ENCODE data around the gene ARHGEF39. TPM values are rescaled to one million over a fixed set of nuclear protein-coding genes. Genes with fewer than 3 reads are reported as not detected.

The ARHGEF39 gene
- total and polyA plus RNA-seq, 10 of the 15 experiments (the other 5 are each of a cell fraction or from before 2014, with no cell fraction given): 2.0 to 28.9 (median 13.2) TPM

- TF ChIP-seq RUNX3 (IDR thresholded peaks at IDR 0.05; ENCODE audit: low read length) (no peak), ASH2L (IDR thresholded peaks at IDR 0.05; ENCODE audit: borderline replicate concordance, low read depth) (no peak), ELK1 (IDR thresholded peaks at IDR 0.05; ENCODE audit: low read depth, low read length) (no peak), ATF7 (IDR thresholded peaks at IDR 0.05; ENCODE audit: low read depth) (no peak), TARDBP (IDR thresholded peaks at IDR 0.05; ENCODE audit: borderline replicate concordance) (no peak), SRF (IDR thresholded peaks at IDR 0.05; ENCODE audit: low read depth in 2 of 2, low read length in 2 of 2) (no peak), STAT3 (IDR thresholded peaks at IDR 0.05; ENCODE audit: low read depth, low read length) (no peak), RCOR1 (conservative IDR thresholded peaks at IDR 0.05; ENCODE audit: low read depth, low read length) (no peak), FOS (IDR thresholded peaks at IDR 0.05; ENCODE audit: borderline replicate concordance, extremely low read depth, insufficient read length) (no peak), ZBED1 (IDR thresholded peaks at IDR 0.05; ENCODE audit: borderline replicate concordance) (no peak), ZNF687 (IDR thresholded peaks at IDR 0.05) (peak; percentile 62), PBX3 (IDR thresholded peaks at IDR 0.05; ENCODE audit: insufficient replicate concordance, low read depth, low read length) (no peak), POLR2A (IDR thresholded peaks at IDR 0.05; ENCODE audit: low read depth, low read length) (peak; percentile 85), KDM1A (IDR thresholded peaks at IDR 0.05; ENCODE audit: borderline replicate concordance) (no peak), SKIL (IDR thresholded peaks at IDR 0.05; ENCODE audit: low read depth, poor library complexity, severe bottlenecking) (peak; percentile 15), NFXL1 (IDR thresholded peaks at IDR 0.05; ENCODE audit: borderline replicate concordance) (no peak), RELB (IDR thresholded peaks at IDR 0.05; ENCODE audit: low read depth) (no peak), CHD1 (IDR thresholded peaks at IDR 0.05; ENCODE audit: low read depth, low read length) (no peak), EP300 (IDR thresholded peaks at IDR 0.05; ENCODE audit: borderline replicate concordance in 1 of 2, control insufficient read depth in 1 of 2, low read depth in 2 of 2, low read length in 2 of 2) (no peak; a peak in 1 of 4 replicates), CBX3 (IDR thresholded peaks at IDR 0.05; ENCODE audit: borderline replicate concordance, low read depth) (no peak)
Observed at GRCh38 chr9:35658137-35658967, 6.6 kb downstream of the ARHGEF39 start, which contains the start of gene CCDC107 (continued).
